GM21390 (cell line): ENCODE data around the gene HDGF.

Experiments used
- ATAC-seq: cut with Tn5 transposase; IDR thresholded peaks from one replicate; pipeline ENCODE4 v1.9.1; 2021; ENCODE audit not compliant: unreplicated experiment

HDGF gene

GRCh38 chr1:156725683-156726280 is 25.7 kb downstream of the HDGF start:
- peak; percentile 39 for ATAC-seq

DNA sequence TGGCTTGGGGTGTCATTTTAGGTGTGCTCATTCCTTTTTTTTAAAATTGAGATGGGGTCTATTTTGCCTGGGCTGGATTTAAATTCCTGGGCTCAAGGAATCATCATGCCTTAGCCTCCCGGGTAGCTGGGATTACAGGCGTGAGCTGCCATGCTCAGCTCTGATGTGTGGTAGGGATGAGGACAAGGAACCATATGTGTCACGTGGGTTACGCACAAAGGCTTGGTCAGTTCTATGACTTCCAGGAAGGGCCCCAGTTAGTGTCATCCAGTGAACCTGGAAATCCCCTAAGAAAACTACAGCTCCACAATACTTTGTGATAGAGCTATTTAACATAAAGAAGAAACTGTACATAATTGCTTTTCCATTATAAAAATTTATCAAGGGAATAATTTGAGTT is 29.9 kb downstream of the HDGF start:
- no peak for ATAC-seq

- no peak for ATAC-seq
Measured at GRCh38 chr1:156721131-156721530, 30.3 kb downstream of the HDGF start.

DNA sequence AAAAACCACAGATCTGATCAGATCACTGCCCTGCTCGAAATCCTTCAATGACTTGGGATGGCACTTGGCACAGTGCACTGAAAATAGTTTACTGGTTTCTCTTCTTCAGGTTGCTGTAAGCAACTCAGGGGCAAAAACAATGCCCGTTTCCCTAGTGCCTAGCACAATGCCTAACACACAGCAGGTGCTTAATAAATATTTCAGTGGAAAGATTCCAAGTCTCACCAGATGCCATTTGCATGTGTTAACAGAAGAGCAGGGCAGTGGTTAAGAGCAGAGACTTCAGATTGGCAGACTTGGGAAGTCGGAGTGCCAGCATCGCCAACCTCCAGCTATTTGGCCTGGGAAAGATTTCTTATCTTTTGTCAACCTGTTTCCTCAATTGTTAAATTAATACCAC is 34.1 kb downstream of the HDGF start:
- ATAC-seq = no peak

DNA sequence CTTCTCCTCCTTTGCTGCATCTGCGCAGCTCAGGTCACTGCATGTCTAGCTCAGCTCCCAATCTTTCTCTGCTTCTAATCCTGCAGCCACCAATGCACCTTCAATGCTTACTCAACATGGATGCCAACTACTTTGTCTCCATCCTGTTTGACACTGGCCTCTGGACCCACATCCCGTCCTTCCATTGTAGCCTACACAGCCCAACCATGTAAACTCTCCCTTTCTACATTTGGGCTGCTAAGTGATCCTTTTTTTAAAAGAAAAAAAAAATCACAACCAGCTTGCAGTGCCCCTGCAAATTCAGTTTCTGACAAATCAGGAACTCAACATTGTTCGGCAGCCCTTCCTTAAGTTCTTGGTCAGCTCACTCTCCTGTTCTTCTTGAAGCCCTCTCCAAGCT is 36.6 kb downstream of the HDGF start:
- ATAC-seq = no peak

GRCh38 chr1:156712626-156713025 is 38.8 kb downstream of the HDGF start:
- ATAC-seq = no peak

- ATAC-seq = no peak
Measured at GRCh38 chr1:156711011-156711817, 40.3 kb downstream of the HDGF start.

GRCh38 chr1:156709757-156710489 is 41.6 kb downstream of the HDGF start:
- ATAC-seq = no peak

DNA sequence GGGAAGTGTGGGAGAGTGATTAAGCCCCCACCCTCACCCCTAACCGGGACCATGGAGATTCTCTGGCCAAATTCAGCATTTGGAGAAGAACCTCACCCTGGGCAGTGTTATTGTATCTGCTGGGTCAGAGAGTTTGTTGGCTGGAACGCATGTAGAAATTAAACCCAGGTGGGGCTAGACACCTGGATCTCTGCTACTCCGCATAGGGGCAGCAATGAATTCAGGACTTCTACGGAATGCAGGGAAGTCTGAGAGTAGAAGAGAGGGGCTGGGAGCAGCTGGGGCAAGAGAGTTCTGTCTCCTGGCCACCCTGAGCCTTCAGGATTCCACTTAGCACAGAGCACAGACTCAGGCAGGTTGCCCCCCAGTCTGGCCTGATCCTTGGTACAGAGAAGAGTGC is 42.4 kb downstream of the HDGF start:
- ATAC-seq = no peak

DNA sequence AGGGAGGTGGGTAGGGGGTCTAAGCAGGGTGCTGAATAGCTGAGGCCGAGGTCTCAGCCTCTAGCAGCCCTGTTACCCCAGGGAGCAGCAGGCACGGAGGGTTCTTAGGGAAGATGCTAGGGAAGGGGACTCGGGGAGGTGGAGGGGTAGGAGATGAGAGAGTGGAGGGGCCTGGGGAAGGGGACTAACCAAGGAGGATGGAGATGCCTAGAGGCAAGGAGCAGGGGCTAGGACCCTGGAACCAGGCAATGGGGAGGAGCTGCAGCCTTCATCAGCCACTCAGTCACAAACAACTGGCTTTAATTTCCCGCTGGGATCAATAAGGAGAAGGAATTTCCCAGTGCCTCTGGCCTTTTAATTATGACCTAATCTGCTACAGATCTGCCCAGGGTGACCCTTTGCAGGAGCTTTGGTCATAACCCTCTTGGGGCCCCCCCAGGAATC is 43.2 kb downstream of the HDGF start:
- no peak for ATAC-seq

GRCh38 chr1:156707417-156708217 is 43.9 kb downstream of the HDGF start:
- no peak for ATAC-seq

- ATAC-seq = no peak
Measured at GRCh38 chr1:156706657-156707416, 44.6 kb downstream of the HDGF start.

GRCh38 chr1:156705918-156706656 is 45.4 kb downstream of the HDGF start:
- ATAC-seq = no peak

- no peak for ATAC-seq
Measured at GRCh38 chr1:156705321-156705917, 46.1 kb downstream of the HDGF start, which contains the start of gene CRABP2. CRABP2 (minus strand) TSS chr1:156705583; CDS start chr1:156705446, 137 bp downstream.

- ATAC-seq = no peak
Measured at GRCh38 chr1:156704930-156705320, 46.5 kb downstream of the HDGF start.

DNA sequence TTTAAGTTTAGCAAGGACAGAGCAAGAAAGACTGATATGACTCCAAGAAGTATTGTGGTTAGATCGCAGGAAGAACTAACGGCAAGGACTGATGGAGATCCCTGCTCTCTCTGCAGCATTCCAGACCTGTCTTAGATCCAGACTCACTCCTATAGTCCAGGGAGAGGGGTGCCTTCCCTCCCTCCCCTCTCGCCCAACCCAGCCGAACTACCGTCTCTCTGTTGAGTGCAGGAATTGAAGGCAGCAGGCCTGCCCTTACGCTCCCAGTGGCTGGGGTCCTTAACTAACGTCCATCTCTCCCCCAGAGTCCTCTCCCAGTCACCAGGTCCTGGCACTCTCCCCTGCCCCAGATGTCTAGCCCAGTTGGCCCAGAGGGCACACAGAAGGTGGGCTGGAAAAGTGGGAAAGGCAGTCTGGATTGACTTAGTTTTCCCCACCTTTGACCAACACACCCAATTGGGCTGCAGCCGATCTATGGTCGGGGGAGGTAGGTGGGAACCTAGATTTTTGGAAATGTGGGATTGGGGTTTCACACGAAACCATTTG is 47.2 kb downstream of the HDGF start:
- ATAC-seq = no peak

DNA sequence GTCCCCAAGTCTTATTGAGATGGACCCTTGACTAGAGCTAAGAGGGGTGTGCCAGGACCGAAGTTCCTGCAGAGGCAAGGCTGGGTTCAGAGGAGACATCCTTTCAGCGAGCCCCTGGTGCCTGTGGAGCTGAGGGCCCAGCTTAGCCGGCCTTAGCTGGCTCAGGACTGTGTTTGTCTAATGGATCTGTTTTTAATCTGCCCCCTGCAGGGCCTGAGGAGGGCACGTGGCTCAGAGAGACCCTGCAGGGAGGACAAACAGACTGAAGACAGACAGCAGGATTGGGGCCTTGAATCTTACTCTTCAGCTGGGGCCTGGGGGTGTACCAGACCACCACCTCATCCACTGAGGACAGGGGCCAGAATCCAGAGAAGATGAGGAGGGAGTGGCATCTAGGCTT is 47.7 kb downstream of the HDGF start:
- no peak for ATAC-seq

GRCh38 chr1:156703336-156703735 is 48.1 kb downstream of the HDGF start:
- ATAC-seq = no peak
